Ectodermal cell (in vitro differentiated cells): ENCODE results near the gene FGF3.

Experiments
- H3K27ac ChIP-seq: 2 replicates; pipeline ENCODE4 v1.7.0; 2013; ENCODE audit warnings: mild to moderate bottlenecking, low read depth, low read length; ENCODE audit not compliant: insufficient read depth, poor library complexity, severe bottlenecking
- H3K27me3 ChIP-seq: 2 replicates; pipeline ENCODE4 v1.7.0; 2013; ENCODE audit warnings: mild to moderate bottlenecking, low read length; ENCODE audit not compliant: insufficient read depth, control insufficient read depth, poor library complexity, severe bottlenecking
- H3K36me3 ChIP-seq: one replicate; pipeline ENCODE4 v1.7.0; 2013; ENCODE audit warnings: low read length; ENCODE audit not compliant: control insufficient read depth, insufficient read depth
- H3K4me1 ChIP-seq: one replicate; pipeline ENCODE4 v1.7.0; 2013; ENCODE audit warnings: low read length; ENCODE audit not compliant: control insufficient read depth, insufficient read depth
- H3K4me3 ChIP-seq: 2 replicates; pipeline ENCODE4 v1.7.0; 2013; ENCODE audit warnings: low read depth, low read length, control low read depth; ENCODE audit not compliant: insufficient read depth
- H3K9me3 ChIP-seq: 2 replicates; pipeline ENCODE4 v1.7.0; 2013; ENCODE audit warnings: mild to moderate bottlenecking, low read length, moderate library complexity; ENCODE audit not compliant: control insufficient read depth
- WGBS, 2 experiments: methylation state at CpG; one replicate each; pipeline ENCODE4 v1.1.7; 2013; ENCODE audit warnings: missing lambda C conversion rate in 2 of 2; 5-methylcytosine and 5-hydroxymethylcytosine counted together

Gene FGF3

GRCh38 chr11:69834811-69835800 is 15.9 kb upstream of the FGF3 start:
- peaks cover 19% of the 10 kb centered on the region for H3K4me1 ChIP-seq
- no peaks in the 10 kb centered on the region for H3K36me3 ChIP-seq
- no peaks in the 10 kb centered on the region for H3K9me3 ChIP-seq
- no peak overlapping the region for H3K4me3 ChIP-seq
- 52 to 57% methylated on average over 35 of the region's 35 CpGs for WGBS, 2 experiments
- H3K27me3 ChIP-seq = no peaks in the 10 kb centered on the region
- H3K27ac ChIP-seq = no peak overlapping the region

GRCh38 chr11:69834251-69834650 is 15.0 kb upstream of the FGF3 start:
- H3K27me3 ChIP-seq = no peaks in the 10 kb centered on the region
- H3K27ac ChIP-seq = no peak overlapping the region
- H3K9me3 ChIP-seq = no peaks in the 10 kb centered on the region
- peaks cover 24% of the 10 kb centered on the region for H3K4me1 ChIP-seq
- WGBS, 2 experiments = 91% methylated on average over 12 of the region's 12 CpGs
- H3K36me3 ChIP-seq = no peaks in the 10 kb centered on the region
- H3K4me3 ChIP-seq = no peak overlapping the region

- no peaks in the 10 kb centered on the region for H3K36me3 ChIP-seq
- H3K4me3 ChIP-seq = no peak overlapping the region
- 39 to 40% methylated on average over 21 of the region's 21 CpGs for WGBS, 2 experiments
- no peak overlapping the region for H3K27ac ChIP-seq
- H3K27me3 ChIP-seq = no peaks in the 10 kb centered on the region
- peaks cover 38% of the 10 kb centered on the region for H3K4me1 ChIP-seq
- no peaks in the 10 kb centered on the region for H3K9me3 ChIP-seq
These were observed 13.6 kb upstream of the FGF3 start for GRCh38 chr11:69832561-69833413.

- Histone ChIP-seq H3K36me3 (no peaks in the 10 kb centered on the region), H3K27me3 (no peaks in the 10 kb centered on the region), H3K9me3 (no peaks in the 10 kb centered on the region), H3K27ac (no peak overlapping the region), H3K4me1 (peaks cover 38% of the 10 kb centered on the region), H3K4me3 (no peak overlapping the region)
- 84 to 94% methylated on average over 1 to 2 of the region's 2 CpGs for WGBS, 2 experiments
These were observed 12.8 kb upstream of the FGF3 start for GRCh38 chr11:69831985-69832384.

- Histone ChIP-seq H3K9me3 (no peaks in the 10 kb centered on the region), H3K4me1 (peaks cover 33% of the 10 kb centered on the region), H3K27me3 (no peaks in the 10 kb centered on the region), H3K27ac (no peak overlapping the region), H3K4me3 (no peak overlapping the region), H3K36me3 (no peaks in the 10 kb centered on the region)
- 93 to 95% methylated on average over 11 of the region's 11 CpGs for WGBS, 2 experiments
These were observed 10.9 kb upstream of the FGF3 start for GRCh38 chr11:69830086-69830485.

- no peaks in the 10 kb centered on the region for H3K27me3 ChIP-seq
These were observed 9.7 kb upstream of the FGF3 start for GRCh38 chr11:69828971-69829344.

GRCh38 chr11:69828276-69828970 is 9.2 kb upstream of the FGF3 start:
- no peak overlapping the region for H3K4me3 ChIP-seq
- WGBS, 2 experiments = 43 to 55% methylated on average over 12 of the region's 12 CpGs
- H3K27ac ChIP-seq = peak overlapping the region; percentile 61
- no peaks in the 10 kb centered on the region for H3K36me3 ChIP-seq
- peaks cover 34% of the 10 kb centered on the region for H3K4me1 ChIP-seq
- no peaks in the 10 kb centered on the region for H3K27me3 ChIP-seq
- H3K9me3 ChIP-seq = no peaks in the 10 kb centered on the region

More at GRCh38 chr11:69828971-69829344, 9.7 kb upstream of the FGF3 start:
- H3K4me3 ChIP-seq = no peak overlapping the region
- H3K9me3 ChIP-seq = no peaks in the 10 kb centered on the region
- no peak overlapping the region for H3K27ac ChIP-seq
- H3K4me1 ChIP-seq = peaks cover 31% of the 10 kb centered on the region
- WGBS, 2 experiments = 72 to 75% methylated on average over 6 of the region's 6 CpGs
- H3K36me3 ChIP-seq = no peaks in the 10 kb centered on the region

- 94 to 95% methylated on average over 10 of the region's 10 CpGs for WGBS, 2 experiments
These were observed 7.6 kb upstream of the FGF3 start for GRCh38 chr11:69826773-69827172.

GRCh38 chr11:69825941-69826340 is 6.7 kb upstream of the FGF3 start:
- H3K4me3 ChIP-seq = no peak overlapping the region
- 85 to 89% methylated on average over 8 of the region's 8 CpGs for whole genome bisulfite sequencing, 2 experiments
- H3K4me1 ChIP-seq = peaks cover 22% of the 10 kb centered on the region
- no peaks in the 10 kb centered on the region for H3K36me3 ChIP-seq
- H3K27ac ChIP-seq = no peak overlapping the region
- no peaks in the 10 kb centered on the region for H3K9me3 ChIP-seq
- peaks cover 18% of the 10 kb centered on the region for H3K27me3 ChIP-seq

More at GRCh38 chr11:69826773-69827172, 7.6 kb upstream of the FGF3 start:
- H3K4me3 ChIP-seq = no peak overlapping the region
- H3K27me3 ChIP-seq = peaks cover 10% of the 10 kb centered on the region
- H3K4me1 ChIP-seq = peaks cover 22% of the 10 kb centered on the region
- H3K9me3 ChIP-seq = no peaks in the 10 kb centered on the region
- H3K27ac ChIP-seq = no peak overlapping the region
- no peaks in the 10 kb centered on the region for H3K36me3 ChIP-seq
